Ovary (tissue), 9 donors: ENCODE measurements around the gene DTWD1. TPM values are rescaled to one million over a fixed set of nuclear protein-coding genes. Genes with fewer than 3 reads are reported as not detected.
"Not testable (repeated sequence)": the region's sequence is repeated elsewhere in the genome, so short reads cannot be mapped to it uniquely, and the experiment has no call there.

ENCODE experiments used
- DNase-seq, 5 donors: peaks; one replicate each; pipeline ENCODE4 v3.0.0-alpha.2; 2019 to 2020
- H3K27ac ChIP-seq, 2 donors: fragments of 200-600 bp; one replicate each; pipeline versions ENCODE4 v1.5.1 to v1.8.0; 2019 to 2022
- H3K27me3 ChIP-seq: fragments of 200-600 bp; one replicate; pipeline ENCODE4 v1.8.0; 2022
- H3K36me3 ChIP-seq: fragments of 200-600 bp; sonication (generic); one replicate; pipeline ENCODE4 v1.5.1; 2019
- H3K4me1 ChIP-seq: one replicate; pipeline ENCODE4 v1.8.1; 2013; ENCODE audit warnings: mild to moderate bottlenecking, moderate library complexity; ENCODE audit not compliant: insufficient read depth
- H3K4me3 ChIP-seq: fragments of 200-600 bp; sonication (generic); one replicate; pipeline ENCODE4 v1.5.1; 2017
- H3K9me3 ChIP-seq, 2 donors: fragments of 200-600 bp in 1 of 2; sonication (generic) in 1 of 2; one replicate each; pipeline versions ENCODE4 v1.5.1 to v1.8.1; 2013 to 2019; ENCODE audit warnings: mild to moderate bottlenecking in 1 of 2, moderate library complexity in 1 of 2
- EP300 ChIP-seq: sonication (generic); formaldehyde crosslinking; IDR thresholded peaks from one replicate; pipeline ENCODE4 v1.6.1; 2017; ENCODE audit warnings: antibody characterized with exemption
- POLR2A ChIP-seq: fragments of 450-650 bp; IDR thresholded peaks from one replicate; pipeline ENCODE4 v1.6.1; 2017; ENCODE audit warnings: antibody characterized with exemption, mild to moderate bottlenecking, moderate library complexity
- WGBS, 3 donors: extraction: QIAGEN DNeasy Blood & Tissue Kit in 1 of 3; methylation state at CpG; one replicate each; pipeline versions ENCODE4 v1.1.5 to v1.1.7; 2013 to 2017; 5-methylcytosine and 5-hydroxymethylcytosine counted together
- intact Hi-C, 4 donors: fragments of 100-400 bp; cut with DNase I; formaldehyde crosslinking; loops; one replicate each; pipeline versions ENCODE4 v1.11.0 to v1.15.1; 2022 to 2023
- polyA plus RNA-seq, 2 donors: library from polyadenylated mRNA; stranded (reverse); fragments of 200-250 nt in 1 of 2; fragments of 350-450 nt in 1 of 2; fragmentation: Illumina TruSeq in 1 of 2; extraction: RNeasy Lipid Tissue Mini Kit (QIAGEN cat#74804) in 1 of 2; gene quantifications; one replicate each; pipeline ENCODE4 v1.2.3, GENCODE V29; 2013 to 2014
- total RNA-seq, 7 donors: library from RNA; depleted of rRNA in 2 of 7; stranded (reverse); fragments of >200 nt in 2 of 7; fragmentation: NEBNext Ultra II Directional in 3 of 7; extraction: Animal tissue kit (Norgen Biotek cat#: 25700) in 3 of 7; gene quantifications; one replicate each; pipeline versions ENCODE4 v1.1.0 to v1.2.4, GENCODE V29; 2016 to 2023
- TF ChIP-seq, protein P1 (sequence below), 3 donors: fragments of 450-650 bp in 2 of 3; fragments of 200-600 bp in 1 of 3; IDR thresholded peaks; one replicate each; pipeline versions ENCODE4 v1.5.1 to v1.8.0; 2016 to 2022; ENCODE audit warnings: antibody characterized with exemption in 3 of 3, mild to moderate bottlenecking in 1 of 3
- donor health status: DM: no; HTN: no; CAD: no; lungs with moderate emphysema.
- donor health status: DM: no; HTN: no; CAD: no.
- donor health status: Bipolar disorder and iron deficiency.
- donor health status: DM: yes; HTN: yes; CAD: no.
- donor health status: DM: no; HTN: no; CAD: no.
- donor health status: DM: yes; HTN: yes; CAD: no.

DTWD1 gene
- total and polyA plus RNA-seq, 9 donors: 18.5 to 55.9 (median 40.1) TPM

- no peaks in the 10 kb centered on the region for H3K4me1 ChIP-seq
- no peak for TF ChIP-seq POLR2A
- no peak for TF ChIP-seq EP300
- TF ChIP-seq, protein P1, sequence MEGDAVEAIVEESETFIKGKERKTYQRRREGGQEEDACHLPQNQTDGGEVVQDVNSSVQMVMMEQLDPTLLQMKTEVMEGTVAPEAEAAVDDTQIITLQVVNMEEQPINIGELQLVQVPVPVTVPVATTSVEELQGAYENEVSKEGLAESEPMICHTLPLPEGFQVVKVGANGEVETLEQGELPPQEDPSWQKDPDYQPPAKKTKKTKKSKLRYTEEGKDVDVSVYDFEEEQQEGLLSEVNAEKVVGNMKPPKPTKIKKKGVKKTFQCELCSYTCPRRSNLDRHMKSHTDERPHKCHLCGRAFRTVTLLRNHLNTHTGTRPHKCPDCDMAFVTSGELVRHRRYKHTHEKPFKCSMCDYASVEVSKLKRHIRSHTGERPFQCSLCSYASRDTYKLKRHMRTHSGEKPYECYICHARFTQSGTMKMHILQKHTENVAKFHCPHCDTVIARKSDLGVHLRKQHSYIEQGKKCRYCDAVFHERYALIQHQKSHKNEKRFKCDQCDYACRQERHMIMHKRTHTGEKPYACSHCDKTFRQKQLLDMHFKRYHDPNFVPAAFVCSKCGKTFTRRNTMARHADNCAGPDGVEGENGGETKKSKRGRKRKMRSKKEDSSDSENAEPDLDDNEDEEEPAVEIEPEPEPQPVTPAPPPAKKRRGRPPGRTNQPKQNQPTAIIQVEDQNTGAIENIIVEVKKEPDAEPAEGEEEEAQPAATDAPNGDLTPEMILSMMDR (IDR thresholded peaks at IDR 0.05): no peak
- no peaks in the 10 kb centered on the region for H3K9me3 ChIP-seq
- no peak for DNase-seq
- H3K4me3 ChIP-seq: no peak overlapping the region
- H3K36me3 ChIP-seq: no peaks in the 10 kb centered on the region
- H3K27ac ChIP-seq: no peak overlapping the region
- no peaks in the 10 kb centered on the region for H3K27me3 ChIP-seq
- intact Hi-C loops: no loop called here
Observed at GRCh38 chr15:49693498-49693897, 72.7 kb downstream of the DTWD1 start.

GRCh38 chr15:49696433-49696832, 75.6 kb downstream of the DTWD1 start:
- intact Hi-C loops: no loop called here
- no peak for DNase-seq
- Histone ChIP-seq H3K4me3 (no peak overlapping the region), H3K36me3 (no peaks in the 10 kb centered on the region), H3K27ac (no peak overlapping the region), H3K9me3 (no peaks in the 10 kb centered on the region), H3K27me3 (no peaks in the 10 kb centered on the region), H3K4me1 (no peaks in the 10 kb centered on the region)
- TF ChIP-seq, protein P1 (IDR thresholded peaks at IDR 0.05): no peak
- TF ChIP-seq POLR2A: no peak
- TF ChIP-seq EP300: no peak
- WGBS, 3 donors: 87 to 92% (median 89%) methylated on average over 2 of the region's 2 CpGs

DNA sequence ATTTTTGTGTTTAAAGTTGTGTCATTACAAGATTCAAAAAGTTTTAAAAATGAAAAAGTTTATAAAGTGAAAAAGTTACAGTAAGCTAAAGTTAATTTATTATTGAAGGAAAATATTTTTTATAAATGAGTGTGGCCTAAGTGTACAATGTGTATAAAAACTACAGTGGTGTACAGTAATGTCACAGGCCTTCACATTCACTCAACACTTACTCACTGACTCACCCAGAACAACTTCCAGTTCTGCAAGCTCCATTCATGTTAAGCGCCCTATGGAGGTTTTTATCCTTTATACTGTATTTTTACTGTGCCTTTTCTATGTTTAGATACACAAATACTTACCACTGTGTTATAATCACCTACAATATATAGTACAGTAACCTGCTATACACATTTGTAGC, 76.3 kb downstream of the DTWD1 start:
- H3K27me3 ChIP-seq: no peaks in the 10 kb centered on the region
- intact Hi-C loops: no loop called here

GRCh38 chr15:49702982-49703381, 82.1 kb downstream of the DTWD1 start:
- DNase-seq, H3K27ac ChIP-seq, intact Hi-C loops, H3K4me1 ChIP-seq, H3K27me3 ChIP-seq, H3K4me3 ChIP-seq, H3K36me3 ChIP-seq, H3K9me3 ChIP-seq: not testable (repeated sequence)
- 83 to 88% (median 86%) methylated on average over 12 of the region's 12 CpGs for WGBS, 3 donors

More for the DNA sequence above, 76.3 kb downstream of the DTWD1 start:
- TF ChIP-seq, protein P1 (IDR thresholded peaks at IDR 0.05): no peak
- no peak for TF ChIP-seq POLR2A
- no peak for TF ChIP-seq EP300
- 95 to 97% (median 96%) methylated on average over 1 of the region's 1 CpG for WGBS, 3 donors
- no peak overlapping the region for H3K27ac ChIP-seq
- H3K36me3 ChIP-seq: no peaks in the 10 kb centered on the region
- no peaks in the 10 kb centered on the region for H3K9me3 ChIP-seq
- no peaks in the 10 kb centered on the region for H3K4me1 ChIP-seq
- no peak for DNase-seq
- H3K4me3 ChIP-seq: no peak overlapping the region

Other genes starting within 250 kb of the DTWD1 start
- 10 to 100 TPM; 20.2 to 71.8 (median 38.9) TPM for gene FGF7, start 197.8 kb upstream of the DTWD1 start, total RNA-seq
- 10 to 100 TPM; 45.3 to 49.0 TPM for gene FGF7, start 197.8 kb upstream of the DTWD1 start, polyA plus RNA-seq
- 10 to 100 TPM in 5 of 7 donors, 1 to 10 TPM in 2; 7.0 to 21.8 (median 13.3) TPM for gene FAM227B, start 230 bp upstream of the DTWD1 start, total RNA-seq
- 1 to 10 TPM; 8.2 to 8.7 TPM for gene FAM227B, start 230 bp upstream of the DTWD1 start, polyA plus RNA-seq